ENCODE results near the gene LYPD3.

- TF ChIP-seq POLR2A (IDR thresholded peaks at IDR 0.05; ENCODE audit: low read depth, low read length) (no peak), TAF1 (IDR thresholded peaks at IDR 0.05; ENCODE audit: borderline replicate concordance, low read depth, low read length) (no peak), POLR2AphosphoS5 (IDR thresholded peaks at IDR 0.05; ENCODE audit: low read depth, low read length) (no peak)
Measured at GRCh38 chr19:43439032-43439708, 26.2 kb downstream of the LYPD3 start.

Data from GM12892 (cell line).